DOHH2 (cell line): Measurements from ENCODE around the gene DCAF4.

Source experiments
- EZH2phosphoT487 ChIP-seq: fragments of 200-600 bp; sonication (generic); IDR thresholded peaks from 2 replicates; pipeline ENCODE4 v1.6.1; 2017; ENCODE audit warnings: borderline replicate concordance, mild to moderate bottlenecking, antibody characterized with exemption, low read length, moderate library complexity, mixed read lengths
- TF ChIP-seq, protein P1 (sequence below): fragments of 200-600 bp; sonication (generic); IDR thresholded peaks from one replicate; pipeline ENCODE4 v1.5.1; 2014; ENCODE audit warnings: antibody characterized with exemption, mild to moderate bottlenecking, low read depth, low read length; ENCODE audit not compliant: poor library complexity, severe bottlenecking

DNA sequence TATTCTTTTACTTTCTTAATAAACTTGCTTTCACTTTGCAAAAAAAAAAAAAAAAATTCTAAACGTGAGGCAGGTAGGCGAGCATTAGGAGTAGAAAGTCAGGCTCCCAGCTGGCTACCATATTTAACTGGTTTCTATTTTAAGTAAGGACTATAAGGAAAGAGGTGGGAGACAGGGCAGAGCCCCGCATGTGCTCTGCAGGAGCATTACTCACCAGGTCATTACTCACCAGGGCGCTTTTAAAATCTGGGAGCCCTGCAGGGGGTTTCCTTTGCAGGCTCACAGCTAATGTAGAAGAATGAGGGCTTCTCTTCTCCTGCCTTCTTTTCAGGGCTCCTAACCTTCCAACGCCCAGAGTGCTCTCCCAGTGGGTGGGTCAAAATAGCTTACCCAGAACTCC, 18.4 kb upstream of the DCAF4 start:
- TF ChIP-seq, protein P1, sequence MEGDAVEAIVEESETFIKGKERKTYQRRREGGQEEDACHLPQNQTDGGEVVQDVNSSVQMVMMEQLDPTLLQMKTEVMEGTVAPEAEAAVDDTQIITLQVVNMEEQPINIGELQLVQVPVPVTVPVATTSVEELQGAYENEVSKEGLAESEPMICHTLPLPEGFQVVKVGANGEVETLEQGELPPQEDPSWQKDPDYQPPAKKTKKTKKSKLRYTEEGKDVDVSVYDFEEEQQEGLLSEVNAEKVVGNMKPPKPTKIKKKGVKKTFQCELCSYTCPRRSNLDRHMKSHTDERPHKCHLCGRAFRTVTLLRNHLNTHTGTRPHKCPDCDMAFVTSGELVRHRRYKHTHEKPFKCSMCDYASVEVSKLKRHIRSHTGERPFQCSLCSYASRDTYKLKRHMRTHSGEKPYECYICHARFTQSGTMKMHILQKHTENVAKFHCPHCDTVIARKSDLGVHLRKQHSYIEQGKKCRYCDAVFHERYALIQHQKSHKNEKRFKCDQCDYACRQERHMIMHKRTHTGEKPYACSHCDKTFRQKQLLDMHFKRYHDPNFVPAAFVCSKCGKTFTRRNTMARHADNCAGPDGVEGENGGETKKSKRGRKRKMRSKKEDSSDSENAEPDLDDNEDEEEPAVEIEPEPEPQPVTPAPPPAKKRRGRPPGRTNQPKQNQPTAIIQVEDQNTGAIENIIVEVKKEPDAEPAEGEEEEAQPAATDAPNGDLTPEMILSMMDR, result no peak
- TF ChIP-seq EZH2phosphoT487, result no peak
